Right lobe of liver (tissue), 4 donors: Measurements from ENCODE around the gene GPC6.

Experiments used
- CTCF ChIP-seq, 4 donors: fragments of 200-600 bp in 3 of 4; fragments of 450-650 bp in 1 of 4; IDR thresholded peaks; one replicate each; pipeline versions ENCODE4 v1.5.1 to v1.8.0; 2016 to 2022; ENCODE audit warnings: antibody characterized with exemption in 4 of 4, mild to moderate bottlenecking in 2 of 4
- POLR2A ChIP-seq: fragments of 450-650 bp; IDR thresholded peaks from one replicate; pipeline ENCODE4 v1.6.1; 2017; ENCODE audit warnings: antibody characterized with exemption, mild to moderate bottlenecking
- donor health status: DM: no; HTN: no; CAD: no.
- donor health status: DM: no; HTN: no; CAD: no.
- donor health status: DM: no; HTN: yes; CAD: no.

- TF ChIP-seq CTCF (IDR thresholded peaks at IDR 0.05), result no peak
- TF ChIP-seq POLR2A, result no peak
These were observed 500.9 kb downstream of the GPC6 start for GRCh38 chr13:93727211-93728141.
